Neuronal stem cell (in vitro differentiated cells): Measurements from ENCODE around the gene ANO6.

ENCODE experiments used
- DNase-seq: peaks from one replicate; pipeline ENCODE4 v3.0.0-alpha.2; 2013; ENCODE audit warnings: low spot score
- H2AFZ ChIP-seq: one replicate; pipeline ENCODE4 v1.6.1; 2013; ENCODE audit warnings: mild to moderate bottlenecking, low read length, inconsistent platforms
- H2AK5ac ChIP-seq: 2 replicates; pipeline ENCODE4 v1.6.1; 2013; ENCODE audit warnings: low read depth, mild to moderate bottlenecking, inconsistent platforms, low read length, moderate library complexity, mixed read lengths
- H2BK120ac ChIP-seq: 2 replicates; pipeline ENCODE4 v1.6.1; 2013; ENCODE audit warnings: low read depth, mild to moderate bottlenecking, inconsistent platforms, low read length, moderate library complexity, mixed read lengths
- H2BK12ac ChIP-seq: one replicate; pipeline ENCODE4 v1.6.1; 2013; ENCODE audit warnings: low read length, inconsistent platforms
- H2BK15ac ChIP-seq: 2 replicates; pipeline ENCODE4 v1.6.1; 2013; ENCODE audit warnings: mild to moderate bottlenecking, low read length, inconsistent platforms, mixed read lengths
- H2BK5ac ChIP-seq: one replicate; pipeline ENCODE4 v1.6.1; 2013; ENCODE audit warnings: inconsistent platforms, mild to moderate bottlenecking, low read length, moderate library complexity
- H3K14ac ChIP-seq: one replicate; pipeline ENCODE4 v1.6.1; 2013; ENCODE audit warnings: low read length, inconsistent platforms
- H3K18ac ChIP-seq: 2 replicates; pipeline ENCODE4 v1.6.1; 2013; ENCODE audit warnings: low read length, inconsistent platforms
- H3K23ac ChIP-seq: 2 replicates; pipeline ENCODE4 v1.6.1; 2013; ENCODE audit warnings: low read depth, mild to moderate bottlenecking, mixed read lengths, low read length, inconsistent platforms; ENCODE audit not compliant: poor library complexity
- H3K27ac ChIP-seq: replicated peaks from 3 replicates; pipeline ENCODE4 v1.5.1; 2013; ENCODE audit warnings: low read length, inconsistent platforms
- H3K27me3 ChIP-seq, 3 experiments: 2 replicates each; pipeline ENCODE4 v1.6.1; 2013; ENCODE audit warnings: low read length in 3 of 3, mild to moderate bottlenecking in 2 of 3, inconsistent platforms in 1 of 3, low read depth in 1 of 3, mixed read lengths in 1 of 3, moderate library complexity in 1 of 3; ENCODE audit not compliant: control insufficient read depth in 3 of 3, insufficient read depth in 3 of 3
- H3K36me3 ChIP-seq, 2 donors: replicated peaks in 1 of 2; 2 replicates each; pipeline ENCODE4 v1.6.1; 2013; ENCODE audit warnings: low read length in 2 of 2; ENCODE audit not compliant: control insufficient read depth in 2 of 2, insufficient read depth in 2 of 2
- H3K4ac ChIP-seq: 2 replicates; pipeline ENCODE4 v1.6.1; 2013; ENCODE audit warnings: inconsistent platforms, mild to moderate bottlenecking, low read length, moderate library complexity
- H3K4me1 ChIP-seq, 2 donors: 1 replicate in 1 of 2; 2 replicates in 1 of 2; pipeline ENCODE4 v1.6.1; 2013; ENCODE audit warnings: low read length in 2 of 2, low read depth in 1 of 2; ENCODE audit not compliant: control insufficient read depth in 2 of 2, insufficient read depth in 1 of 2
- H3K4me2 ChIP-seq: one replicate; pipeline ENCODE4 v1.6.1; 2013; ENCODE audit warnings: mild to moderate bottlenecking, low read length, inconsistent platforms; ENCODE audit not compliant: insufficient read depth, poor library complexity, severe bottlenecking
- H3K4me3 ChIP-seq, 2 donors: 2 replicates each; pipeline ENCODE4 v1.5.1; 2013; ENCODE audit warnings: low read length in 2 of 2, mild to moderate bottlenecking in 2 of 2, inconsistent platforms in 1 of 2, moderate library complexity in 1 of 2
- H3K79me1 ChIP-seq: one replicate; pipeline ENCODE4 v1.6.1; 2013; ENCODE audit warnings: low read depth, mild to moderate bottlenecking, inconsistent platforms, low read length, moderate library complexity
- H3K9ac ChIP-seq: one replicate; pipeline ENCODE4 v1.6.1; 2013; ENCODE audit warnings: mild to moderate bottlenecking, low read depth, low read length, inconsistent platforms; ENCODE audit not compliant: poor library complexity
- H3K9me3 ChIP-seq, 2 donors: replicated peaks in 1 of 2; 2 replicates each; pipeline versions ENCODE3 to v1.6.1; 2013; ENCODE audit warnings: low read length in 2 of 2, mild to moderate bottlenecking in 2 of 2, inconsistent platforms in 1 of 2, low read depth in 1 of 2, mixed read lengths in 1 of 2, moderate library complexity in 1 of 2; ENCODE audit not compliant: control insufficient read depth in 2 of 2, insufficient read depth in 1 of 2
- H4K8ac ChIP-seq: one replicate; pipeline ENCODE4 v1.6.1; 2013; ENCODE audit warnings: low read depth, mild to moderate bottlenecking, inconsistent platforms, low read length, moderate library complexity
- H4K91ac ChIP-seq: one replicate; pipeline ENCODE4 v1.6.1; 2013; ENCODE audit warnings: low read length, low read depth, mild to moderate bottlenecking, inconsistent platforms; ENCODE audit not compliant: poor library complexity
- WGBS, 2 donors: extraction: QIAGEN DNeasy Blood & Tissue Kit; methylation state at CpG; one replicate each; pipeline ENCODE4 v1.1.7; 2013; ENCODE audit warnings: missing lambda C conversion rate in 2 of 2, mixed read lengths in 1 of 2; ENCODE audit not compliant: insufficient read length in 2 of 2, insufficient replicate concordance in 1 of 2; ENCODE audit errors: extremely low coverage in 2 of 2; 5-methylcytosine and 5-hydroxymethylcytosine counted together

Gene ANO6

DNA sequence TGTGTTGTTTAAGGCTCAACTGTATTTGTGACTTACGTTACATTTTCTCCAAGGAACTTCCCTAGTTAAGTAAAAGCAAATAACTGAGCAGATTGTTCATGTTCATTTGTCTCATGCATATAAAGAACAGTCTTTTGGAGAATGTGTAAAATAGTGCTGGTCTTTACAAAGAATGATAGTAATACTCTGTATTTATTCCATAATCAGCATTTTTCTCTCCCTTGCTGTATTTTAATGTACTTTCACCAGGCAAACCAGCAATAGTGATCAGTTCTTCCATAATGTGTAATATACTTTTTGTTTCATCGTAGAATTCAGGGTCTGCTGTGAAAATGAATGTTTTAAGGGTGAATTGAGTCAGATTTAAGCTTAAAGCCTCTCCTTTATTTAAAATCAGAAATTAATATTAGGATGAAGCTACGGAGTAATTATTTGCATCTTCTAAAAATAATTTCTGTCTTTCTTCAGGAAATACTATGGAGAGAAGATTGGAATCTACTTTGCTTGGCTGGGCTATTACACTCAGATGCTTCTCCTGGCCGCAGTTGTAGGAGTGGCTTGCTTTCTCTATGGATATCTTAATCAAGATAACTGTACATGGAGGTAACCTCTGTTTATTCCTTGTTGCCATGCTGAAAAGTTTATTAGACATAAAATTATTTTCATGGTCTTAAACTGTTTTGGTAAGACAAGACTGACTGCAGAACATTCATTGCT, 141.1 kb downstream of the ANO6 start:
- H3K4me1 ChIP-seq = no peaks in the 10 kb centered on the region
- no peak overlapping the region for H2BK120ac ChIP-seq
- H3K4me3 ChIP-seq = no peak overlapping the region
- no peak overlapping the region for H2BK12ac ChIP-seq
- peaks cover 5 to 51% of the 10 kb centered on the region in 2 donors for H3K36me3 ChIP-seq
- H3K18ac ChIP-seq = no peak overlapping the region
- H4K8ac ChIP-seq = no peak overlapping the region
- no peak overlapping the region for H3K23ac ChIP-seq
- DNase-seq = no peak
- H2AFZ ChIP-seq = no peak overlapping the region
- H3K27ac ChIP-seq = no peak overlapping the region
- H3K9ac ChIP-seq = no peak overlapping the region
- WGBS, 2 donors = no CpG with 5 or more reads among the region's 4 CpGs
- no peak overlapping the region for H2BK15ac ChIP-seq
- H3K14ac ChIP-seq = no peak overlapping the region
- H3K27me3 ChIP-seq = no peaks in the 10 kb centered on the region
- no peak overlapping the region for H4K91ac ChIP-seq
- H3K9me3 ChIP-seq = no peaks in the 10 kb centered on the region
- H3K79me1 ChIP-seq = no peaks in the 10 kb centered on the region
- no peak overlapping the region for H2AK5ac ChIP-seq
- H3K4me2 ChIP-seq = no peak overlapping the region
- H2BK5ac ChIP-seq = no peak overlapping the region
- no peak overlapping the region for H3K4ac ChIP-seq

- no peak overlapping the region for H3K4ac ChIP-seq
- no peak overlapping the region for H2AFZ ChIP-seq
- H2BK12ac ChIP-seq = no peak overlapping the region
- H3K14ac ChIP-seq = no peak overlapping the region
- H3K79me1 ChIP-seq = no peaks in the 10 kb centered on the region
- H3K36me3 ChIP-seq = peaks cover 5 to 47% of the 10 kb centered on the region in 2 donors
- peaks cover 0 to 8% of the 10 kb centered on the region in 2 donors for H3K9me3 ChIP-seq
- no peaks in the 10 kb centered on the region for H3K27me3 ChIP-seq
- H2BK15ac ChIP-seq = no peak overlapping the region
- no peak overlapping the region for H3K23ac ChIP-seq
- no peak for DNase-seq
- no peak overlapping the region for H3K4me3 ChIP-seq
- no peak overlapping the region for H3K27ac ChIP-seq
- H2AK5ac ChIP-seq = no peak overlapping the region
- no peak overlapping the region for H2BK120ac ChIP-seq
- no peak overlapping the region for H3K18ac ChIP-seq
- no peak overlapping the region for H3K9ac ChIP-seq
- H3K4me1 ChIP-seq = no peaks in the 10 kb centered on the region
- no peak overlapping the region for H3K4me2 ChIP-seq
- no peak overlapping the region for H2BK5ac ChIP-seq
- no peak overlapping the region for H4K91ac ChIP-seq
- WGBS, 2 donors = no CpG with 5 or more reads among the region's 4 CpGs
- no peak overlapping the region for H4K8ac ChIP-seq
These were observed 141.9 kb downstream of the ANO6 start for GRCh38 chr12:45357539-45358417.

- Histone ChIP-seq H3K4me3 (no peak overlapping the region), H3K79me1 (no peaks in the 10 kb centered on the region), H3K4me2 (no peak overlapping the region), H4K8ac (no peak overlapping the region), H3K18ac (no peak overlapping the region), H3K4me1 (no peaks in the 10 kb centered on the region), H2BK12ac (no peak overlapping the region), H3K9ac (no peak overlapping the region), H2BK5ac (no peak overlapping the region), H3K4ac (no peak overlapping the region), H4K91ac (no peak overlapping the region), H2BK15ac (no peak overlapping the region), H3K36me3 (peaks cover 0 to 29% of the 10 kb centered on the region in 2 donors), H3K9me3 (peaks cover 0 to 31% of the 10 kb centered on the region in 2 donors), H3K27ac (no peak overlapping the region), H2AFZ (no peak overlapping the region), H3K14ac (no peak overlapping the region), H3K23ac (no peak overlapping the region), H2BK120ac (no peak overlapping the region), H3K27me3 (no peaks in the 10 kb centered on the region), H2AK5ac (no peak overlapping the region)
- DNase-seq = no peak
These were observed 146.4 kb downstream of the ANO6 start for GRCh38 chr12:45362291-45362690.

DNA sequence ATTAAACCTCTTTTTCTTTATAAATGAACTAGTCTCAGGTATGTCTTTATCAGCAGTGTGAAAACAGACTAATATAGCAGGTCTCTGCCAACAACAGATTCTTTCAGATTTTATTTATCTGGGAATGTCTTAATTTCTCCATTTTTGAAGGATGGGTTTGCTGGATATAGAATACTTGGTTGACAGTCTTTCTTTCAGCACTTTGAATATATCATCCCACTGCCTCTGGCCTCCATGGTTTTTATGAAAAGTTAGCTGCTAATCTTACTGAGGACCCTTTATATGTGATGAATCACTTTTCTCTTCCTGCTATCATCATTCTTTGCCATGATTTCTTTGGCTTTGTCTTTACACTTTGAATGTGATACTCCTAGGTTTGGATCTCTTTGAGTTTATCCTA, 148.0 kb downstream of the ANO6 start:
- H3K36me3 ChIP-seq = peaks cover 0 to 19% of the 10 kb centered on the region in 2 donors
- no peak overlapping the region for H3K14ac ChIP-seq
- no peak overlapping the region for H3K4ac ChIP-seq
- H2AFZ ChIP-seq = no peak overlapping the region
- no peak overlapping the region for H2BK12ac ChIP-seq
- no peak overlapping the region for H4K91ac ChIP-seq
- no peaks in the 10 kb centered on the region for H3K79me1 ChIP-seq
- H3K9ac ChIP-seq = no peak overlapping the region
- H3K4me1 ChIP-seq = no peaks in the 10 kb centered on the region
- H2AK5ac ChIP-seq = no peak overlapping the region
- no peak overlapping the region for H2BK5ac ChIP-seq
- no peak overlapping the region for H2BK15ac ChIP-seq
- no peak overlapping the region for H3K23ac ChIP-seq
- H2BK120ac ChIP-seq = no peak overlapping the region
- H3K4me2 ChIP-seq = no peak overlapping the region
- peaks cover 0 to 31% of the 10 kb centered on the region in 2 donors for H3K9me3 ChIP-seq
- no peak overlapping the region for H3K18ac ChIP-seq
- no peak overlapping the region for H4K8ac ChIP-seq
- no peak for DNase-seq
- no peak overlapping the region for H3K27ac ChIP-seq
- no peak overlapping the region for H3K4me3 ChIP-seq
- H3K27me3 ChIP-seq = no peaks in the 10 kb centered on the region
